ENCODE measurements around the gene TRDN. TPM values are rescaled to one million over a fixed set of nuclear protein-coding genes. Genes with fewer than 3 reads are reported as not detected.

TRDN gene
- total and polyA plus RNA-seq, 2 donors (not counting 1 experiment from before 2014, with no cell fraction given) = not detected

- Histone ChIP-seq H3K9me3 (ENCODE audit: control insufficient read depth, insufficient read depth, low read depth, low read length) (no peaks in the 10 kb centered on the region), H3K4me2 (ENCODE audit: extremely low read depth, insufficient read depth, low read length) (no peak overlapping the region), H3K79me2 (ENCODE audit: control insufficient read depth, insufficient read depth, low read length) (no peaks in the 10 kb centered on the region), H3K4me3 (replicated peaks in 1 of 4; ENCODE audit: control extremely low read depth in 1 of 4, insufficient read depth in 1 of 4, low read depth in 3 of 4, low read length in 4 of 4) (no peak overlapping the region), H3K9ac (ENCODE audit: insufficient read depth, low read length) (no peak overlapping the region), H3K4me1 (ENCODE audit: control insufficient read depth, extremely low read depth, insufficient read depth, low read length) (no peaks in the 10 kb centered on the region), H3K27me3 (ENCODE audit: control insufficient read depth, insufficient read depth, low read length) (no peaks in the 10 kb centered on the region), H3K36me3 (ENCODE audit: control insufficient read depth, insufficient read depth, low read length) (no peaks in the 10 kb centered on the region), H2AFZ (ENCODE audit: low read length) (no peak overlapping the region), H3K27ac (ENCODE audit: insufficient read depth, low read length) (no peak overlapping the region), H4K20me1 (ENCODE audit: control insufficient read depth, extremely low read depth, insufficient read depth, low read length) (no peaks in the 10 kb centered on the region)
- no peak for TF ChIP-seq CTCF (conservative IDR thresholded peaks at IDR 0.05 in 1 of 2, IDR thresholded peaks at IDR 0.05 in 1 of 2; ENCODE audit: low read depth in 1 of 2, low read length in 2 of 2)
- TF ChIP-seq EZH2 (IDR thresholded peaks at IDR 0.05; ENCODE audit: low read length, missing control alignments) = no peak
- no peak for DNase-seq (ENCODE audit: low read depth in 2 of 2)
These were observed 432.8 kb downstream of the TRDN start for GRCh38 chr6:123203928-123204327.

- Histone ChIP-seq H3K4me3 (replicated peaks in 1 of 4; ENCODE audit: control extremely low read depth in 1 of 4, insufficient read depth in 1 of 4, low read depth in 3 of 4, low read length in 4 of 4) (no peak overlapping the region), H3K27ac (ENCODE audit: insufficient read depth, low read length) (no peak overlapping the region), H3K36me3 (ENCODE audit: control insufficient read depth, insufficient read depth, low read length) (no peaks in the 10 kb centered on the region), H3K9ac (ENCODE audit: insufficient read depth, low read length) (no peak overlapping the region), H2AFZ (ENCODE audit: low read length) (no peak overlapping the region), H3K27me3 (ENCODE audit: control insufficient read depth, insufficient read depth, low read length) (no peaks in the 10 kb centered on the region), H3K79me2 (ENCODE audit: control insufficient read depth, insufficient read depth, low read length) (no peaks in the 10 kb centered on the region), H3K4me2 (ENCODE audit: extremely low read depth, insufficient read depth, low read length) (no peak overlapping the region), H4K20me1 (ENCODE audit: control insufficient read depth, extremely low read depth, insufficient read depth, low read length) (no peaks in the 10 kb centered on the region), H3K9me3 (ENCODE audit: control insufficient read depth, insufficient read depth, low read depth, low read length) (no peaks in the 10 kb centered on the region), H3K4me1 (ENCODE audit: control insufficient read depth, extremely low read depth, insufficient read depth, low read length) (no peaks in the 10 kb centered on the region)
- no peak for DNase-seq (ENCODE audit: low read depth in 2 of 2)
- TF ChIP-seq CTCF (conservative IDR thresholded peaks at IDR 0.05 in 1 of 2, IDR thresholded peaks at IDR 0.05 in 1 of 2; ENCODE audit: low read depth in 1 of 2, low read length in 2 of 2) (no peak), EZH2 (IDR thresholded peaks at IDR 0.05; ENCODE audit: low read length, missing control alignments) (no peak)
These were observed 434.8 kb downstream of the TRDN start for GRCh38 chr6:123201869-123202372.

DNA sequence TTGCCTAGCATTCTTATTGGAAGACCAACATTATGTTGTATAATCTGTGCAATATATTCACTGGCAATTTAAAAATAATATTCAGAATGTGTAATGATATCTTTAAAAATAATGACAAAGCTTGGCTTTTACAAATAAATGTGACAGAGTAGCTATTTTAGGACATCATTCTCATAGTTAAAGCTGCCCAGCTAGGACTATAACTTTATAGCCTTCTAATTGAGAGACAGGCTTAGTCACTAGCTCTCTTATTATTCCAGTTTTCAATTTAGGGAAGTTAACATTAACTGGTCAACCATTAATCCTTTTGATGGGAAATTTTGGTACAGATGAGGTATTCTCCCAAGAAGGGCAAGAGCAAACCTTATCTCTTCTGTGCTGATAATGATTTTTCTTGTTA lies 443.5 kb downstream of the TRDN start:
- no peak overlapping the region for H3K9ac ChIP-seq (ENCODE audit: insufficient read depth, low read length)
- no peak overlapping the region for H3K27ac ChIP-seq (ENCODE audit: insufficient read depth, low read length)
- no peaks in the 10 kb centered on the region for H3K36me3 ChIP-seq (ENCODE audit: control insufficient read depth, insufficient read depth, low read length)
- no peak overlapping the region for H3K4me3 ChIP-seq (replicated peaks in 1 of 4; ENCODE audit: control extremely low read depth in 1 of 4, insufficient read depth in 1 of 4, low read depth in 3 of 4, low read length in 4 of 4)
- no peaks in the 10 kb centered on the region for H3K27me3 ChIP-seq (ENCODE audit: control insufficient read depth, insufficient read depth, low read length)
- no peaks in the 10 kb centered on the region for H3K79me2 ChIP-seq (ENCODE audit: control insufficient read depth, insufficient read depth, low read length)
- no peaks in the 10 kb centered on the region for H3K9me3 ChIP-seq (ENCODE audit: control insufficient read depth, insufficient read depth, low read depth, low read length)
- no peak for TF ChIP-seq CTCF (conservative IDR thresholded peaks at IDR 0.05 in 1 of 2, IDR thresholded peaks at IDR 0.05 in 1 of 2; ENCODE audit: low read depth in 1 of 2, low read length in 2 of 2)
- TF ChIP-seq EZH2 (IDR thresholded peaks at IDR 0.05; ENCODE audit: low read length, missing control alignments) = no peak
- H3K4me2 ChIP-seq (ENCODE audit: extremely low read depth, insufficient read depth, low read length) = no peak overlapping the region
- no peak overlapping the region for H2AFZ ChIP-seq (ENCODE audit: low read length)
- no peaks in the 10 kb centered on the region for H4K20me1 ChIP-seq (ENCODE audit: control insufficient read depth, extremely low read depth, insufficient read depth, low read length)
- DNase-seq (ENCODE audit: low read depth in 2 of 2) = no peak
- no peaks in the 10 kb centered on the region for H3K4me1 ChIP-seq (ENCODE audit: control insufficient read depth, extremely low read depth, insufficient read depth, low read length)
